ENCODE data around the gene ITGB1. TPM values are rescaled to one million over a fixed set of nuclear protein-coding genes. Genes with fewer than 3 reads are reported as not detected.

The ITGB1 gene
- total and polyA plus RNA-seq, 9 of the 15 experiments (the other 6 are each of a cell fraction or from before 2014, with no cell fraction given), result 40.2 to 194 (median 155) TPM

DNA sequence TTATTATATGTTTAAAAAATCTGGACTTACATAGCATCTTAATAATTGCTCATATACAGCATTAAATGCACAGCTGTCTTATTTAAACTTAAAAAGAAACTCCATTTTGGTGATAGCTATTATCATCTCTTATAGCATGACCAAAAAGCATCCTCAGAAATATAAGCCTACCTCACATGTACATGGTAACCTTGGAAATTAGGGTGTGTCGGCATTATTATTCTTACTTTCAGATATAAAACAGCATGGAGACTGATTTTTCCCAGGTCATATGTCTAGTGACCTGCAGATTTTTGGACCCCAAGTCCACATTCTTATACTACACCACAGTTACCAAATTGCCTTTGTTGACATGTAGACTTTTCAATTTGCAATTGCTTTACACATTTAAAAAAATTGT is 29.1 kb upstream of the ITGB1 start:
- Histone ChIP-seq H3K27ac (ENCODE audit: extremely low read depth, low read depth, low read length) (no peak overlapping the region), H3K4me3 (no peak overlapping the region), H3K27me3 (ENCODE audit: control insufficient read depth in 2 of 2, insufficient read depth in 2 of 2, low read length in 2 of 2) (no peaks in the 10 kb centered on the region), H3K4me1 (replicated peaks in 1 of 2; ENCODE audit: control insufficient read depth in 2 of 2, insufficient read depth in 2 of 2, low read length in 2 of 2) (peaks cover 1 to 21% of the 10 kb centered on the region in 2 experiments), H4K20me1 (replicated peaks; ENCODE audit: control insufficient read depth, insufficient read depth, low read length) (no peaks in the 10 kb centered on the region), H3K36me3 (ENCODE audit: control insufficient read depth, insufficient read depth, low read length) (no peaks in the 10 kb centered on the region), H3K9ac (ENCODE audit: insufficient read depth in 1 of 2, low read depth in 2 of 2, low read length in 2 of 2) (no peak overlapping the region), H2AFZ (ENCODE audit: low read depth, low read length) (no peak overlapping the region), H3K4me2 (ENCODE audit: insufficient read depth, low read length) (no peak overlapping the region), H3K9me3 (replicated peaks; ENCODE audit: control insufficient read depth, insufficient read depth, low read depth, low read length) (no peaks in the 10 kb centered on the region), H3K9me1 (ENCODE audit: control insufficient read depth, insufficient read depth, low read length) (no peaks in the 10 kb centered on the region), H3K79me2 (ENCODE audit: control insufficient read depth, insufficient read depth, low read length) (no peaks in the 10 kb centered on the region)
- 56% methylated on average over 1 of the region's 1 CpG for whole genome bisulfite sequencing (ENCODE audit: insufficient coverage, low coverage, missing lambda C conversion rate)
- POLR2A ChIA-PET, result interaction anchor here (0.5 kb wide), 1 partner anchor 11 kb away, joined by 3 read pairs; no protein-coding TSS in a partner anchor
- in situ Hi-C loops (cut with MboI) (no loop called here), intact Hi-C loops (cut with micrococcal nuclease) (no loop called here)
- CTCF ChIA-PET (ENCODE audit: low intra/inter-chr PET ratio), result no interaction called here
- ATAC-seq (no peak), FAIRE-seq (no peak), DNase-seq (ENCODE audit: extremely low read depth in 1 of 4, low spot score in 3 of 4) (no peak)
- no TSS peak for BruUV-seq (replicated peaks)
- TF ChIP-seq RCOR1 (IDR thresholded peaks at IDR 0.05; ENCODE audit: borderline replicate concordance in 1 of 2, low read depth in 2 of 2, low read length in 2 of 2) (no peak), POLR3G (IDR thresholded peaks at IDR 0.05; ENCODE audit: extremely low read depth, insufficient read length, insufficient replicate concordance) (no peak), ATF1 (CRISPR knock-in tag; IDR thresholded peaks at IDR 0.05) (no peak), ATF1 (tag; IDR thresholded peaks at IDR 0.05) (no peak), HEY1 (CRISPR knock-in tag; IDR thresholded peaks at IDR 0.05; ENCODE audit: borderline replicate concordance) (no peak), PRDM10 (IDR thresholded peaks at IDR 0.05; ENCODE audit: partially characterized antibody) (no peak), E2F3 (CRISPR knock-in tag; IDR thresholded peaks at IDR 0.05) (no peak), ZFP1 (CRISPR knock-in tag; IDR thresholded peaks at IDR 0.05) (no peak), ZNF274 (IDR thresholded peaks at IDR 0.05; ENCODE audit: borderline replicate concordance, low read depth, low read length) (no peak), ARID4B (CRISPR knock-in tag; IDR thresholded peaks at IDR 0.05) (no peak), NFIC (IDR thresholded peaks at IDR 0.05) (no peak), ZNF217 (CRISPR knock-in tag; IDR thresholded peaks at IDR 0.05) (no peak), BRD4 (IDR thresholded peaks at IDR 0.05) (no peak), EWSR1 (IDR thresholded peaks at IDR 0.05; ENCODE audit: borderline replicate concordance, low read depth, partially characterized antibody) (no peak), LCOR (CRISPR knock-in tag; IDR thresholded peaks at IDR 0.05) (no peak)
